T-helper 17 cell (primary cell): Measurements from ENCODE around the gene RBM20. TPM values are rescaled to one million over a fixed set of nuclear protein-coding genes. Genes with fewer than 3 reads are reported as not detected.
"Not testable (repeated sequence)": the region's sequence is repeated elsewhere in the genome, so short reads cannot be mapped to it uniquely, and the experiment has no call there.

Source experiments
- ATAC-seq: fragments of 150-1000 bp; cut with Tn5 transposase; 2 replicates; pipeline ENCODE4 v1.10.0; 2021; ENCODE audit warnings: mild to moderate bottlenecking, moderate library complexity
- DNase-seq, 3 donors: peaks; one replicate each; pipeline versions ENCODE4 v3.0.0 to v3.0.0-alpha.2; 2020 to 2021
- H3K9me3 ChIP-seq: one replicate; pipeline ENCODE4 v1.7.0; 2013; ENCODE audit warnings: low read length, mild to moderate bottlenecking; ENCODE audit not compliant: control insufficient read depth, poor library complexity, severe bottlenecking
- H3K27ac Mint-ChIP-seq: one replicate; pipeline ENCODE4 v1.8.0; 2022; ENCODE audit warnings: mild to moderate bottlenecking, moderate library complexity, mixed read lengths
- H3K27me3 Mint-ChIP-seq: one replicate; pipeline ENCODE4 v1.8.0; 2022; ENCODE audit warnings: mixed read lengths
- H3K36me3 Mint-ChIP-seq: one replicate; pipeline ENCODE4 v1.8.0; 2022; ENCODE audit warnings: low read depth, mixed read lengths
- H3K4me1 Mint-ChIP-seq: one replicate; pipeline ENCODE4 v1.8.0; 2022; ENCODE audit warnings: mild to moderate bottlenecking, mixed read lengths
- H3K4me3 Mint-ChIP-seq: one replicate; pipeline ENCODE4 v1.8.0; 2022; ENCODE audit warnings: mild to moderate bottlenecking, moderate library complexity, mixed read lengths
- total RNA-seq, 4 donors: library from RNA in 2 of 4; stranded (reverse) in 2 of 4; gene quantifications; one replicate each; pipeline ENCODE4 v1.2.3 and lab custom pipeline; 2022 to 2026

Gene RBM20
- total RNA-seq, 2 donors from 2014 or later = not detected

DNA sequence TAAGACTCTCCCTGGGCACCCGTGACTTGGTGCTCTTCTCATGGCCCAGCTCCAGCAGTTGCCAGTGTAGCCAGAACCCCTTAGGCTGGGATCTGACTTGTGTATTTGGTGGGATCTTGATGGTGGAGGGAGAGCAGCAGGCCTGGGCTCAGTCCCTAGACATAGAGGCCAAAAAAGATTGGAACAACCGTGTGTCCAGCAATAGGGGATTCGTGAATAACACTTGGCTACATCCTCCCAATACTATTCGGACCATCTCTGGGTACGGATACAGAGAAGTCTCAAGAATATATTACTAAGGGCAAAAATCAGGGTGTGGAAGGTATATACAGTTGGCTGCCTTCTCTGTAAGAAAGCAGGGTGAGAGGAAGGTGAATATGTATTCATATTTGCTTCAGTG lies 17.2 kb downstream of the RBM20 start:
- H3K9me3 ChIP-seq = no peaks in the 10 kb centered on the region
- H3K4me3 Mint-ChIP-seq = no peak overlapping the region
- peaks cover 2% of the 10 kb centered on the region for H3K36me3 Mint-ChIP-seq
- H3K27ac Mint-ChIP-seq = peak overlapping the region; percentile 11
- peaks cover 40% of the 10 kb centered on the region for H3K27me3 Mint-ChIP-seq
- H3K4me1 Mint-ChIP-seq = peaks cover 12% of the 10 kb centered on the region
- no peak for ATAC-seq
- DNase-seq = no peak

DNA sequence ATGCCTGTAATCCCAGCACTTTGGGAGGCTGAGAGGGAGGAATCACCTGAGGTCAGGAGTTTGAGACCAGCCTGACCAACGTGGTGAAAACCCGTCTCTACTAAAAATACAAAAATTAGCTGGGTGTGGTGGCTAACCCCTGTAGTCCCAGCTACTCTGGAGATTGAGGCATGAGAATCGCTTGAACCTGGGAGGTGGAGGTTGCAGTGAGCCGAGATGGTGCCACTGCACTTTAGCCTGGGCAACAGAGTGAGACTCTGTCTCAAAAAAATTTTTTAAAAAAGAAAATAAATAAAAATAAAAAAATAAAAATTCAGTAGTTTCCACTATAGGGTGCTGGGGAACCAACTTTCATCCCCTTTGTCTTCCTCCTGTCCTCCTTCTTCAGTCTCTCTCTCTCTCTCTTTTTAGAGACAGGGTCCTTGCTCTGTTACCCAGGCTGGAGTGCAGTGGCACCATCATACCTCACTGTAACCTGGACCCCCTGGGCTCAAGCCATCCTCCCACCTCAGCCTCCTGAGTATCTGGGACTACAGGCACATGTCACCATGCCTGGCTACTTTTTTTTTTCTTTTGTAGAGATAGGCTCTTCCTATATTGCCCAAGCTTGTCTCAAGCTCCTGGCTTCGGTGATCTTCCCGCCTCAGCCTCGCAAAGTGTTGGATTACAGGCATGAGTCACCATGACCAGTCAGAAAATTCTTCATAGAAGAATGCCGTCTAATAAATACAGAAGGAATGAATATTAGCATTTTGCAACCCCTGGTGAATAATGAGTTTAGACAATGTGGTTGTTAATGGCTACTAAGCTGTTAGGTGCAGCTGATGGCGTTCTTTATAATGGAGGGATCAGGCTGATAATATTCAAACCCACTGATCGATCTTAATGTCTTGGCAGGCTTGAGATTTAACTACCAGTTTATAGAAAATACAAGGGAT lies 20.6 kb downstream of the RBM20 start:
- peaks cover 11% of the 10 kb centered on the region for H3K4me1 Mint-ChIP-seq
- no peaks in the 10 kb centered on the region for H3K36me3 Mint-ChIP-seq
- no peak overlapping the region for H3K27ac Mint-ChIP-seq
- no peak for DNase-seq
- H3K27me3 Mint-ChIP-seq = peaks cover 47% of the 10 kb centered on the region
- H3K4me3 Mint-ChIP-seq = no peak overlapping the region
- no peak for ATAC-seq
- no peaks in the 10 kb centered on the region for H3K9me3 ChIP-seq

DNA sequence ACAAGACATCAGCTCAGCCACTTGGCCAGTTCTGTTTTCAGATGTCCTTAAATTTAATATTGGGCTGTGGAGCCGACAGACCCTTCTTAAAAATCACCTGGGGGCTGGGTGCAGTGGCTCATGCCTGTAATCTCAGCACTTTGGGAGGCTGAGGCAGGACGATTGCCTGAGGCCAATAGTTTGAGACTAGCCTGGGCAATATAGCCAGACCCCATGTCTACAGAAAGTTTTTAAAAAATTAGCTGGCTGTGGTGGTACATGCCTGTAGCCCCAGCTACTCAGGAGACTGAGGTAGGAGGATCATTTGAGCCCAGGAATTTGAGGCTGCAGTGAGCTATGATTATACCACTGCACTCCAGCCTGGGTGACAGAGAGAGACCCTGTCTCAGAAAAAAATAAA lies 22.1 kb downstream of the RBM20 start:
- H3K36me3 Mint-ChIP-seq, DNase-seq, H3K4me1 Mint-ChIP-seq, H3K4me3 Mint-ChIP-seq, H3K9me3 ChIP-seq, ATAC-seq: not testable (repeated sequence)
- Mint-ChIP-seq H3K27ac (peak overlapping the region; percentile 53), H3K27me3 (peaks cover 40% of the 10 kb centered on the region)

DNA sequence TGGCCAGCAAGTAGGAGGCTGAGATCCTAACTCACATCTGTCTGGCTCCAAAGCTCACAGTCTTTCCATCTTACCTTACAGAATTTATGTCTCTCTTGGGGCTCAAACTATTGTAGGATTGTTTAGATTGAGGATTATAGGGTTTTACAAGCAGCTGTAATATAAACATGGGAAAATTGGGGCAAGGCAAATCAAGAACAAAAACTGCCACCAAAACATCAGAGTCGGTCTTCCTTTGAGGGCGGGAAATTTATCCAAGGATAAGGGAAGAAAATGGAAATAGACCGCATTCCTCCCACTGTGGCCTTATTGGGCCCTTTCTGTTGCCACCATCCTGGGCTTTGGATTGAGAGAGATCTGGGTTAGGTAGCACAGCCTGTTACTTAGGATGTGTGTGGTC lies 22.5 kb downstream of the RBM20 start:
- H3K9me3 ChIP-seq = no peaks in the 10 kb centered on the region
- Mint-ChIP-seq H3K27ac (no peak overlapping the region), H3K27me3 (peaks cover 35% of the 10 kb centered on the region), H3K4me3 (no peak overlapping the region), H3K4me1 (peaks cover 6% of the 10 kb centered on the region), H3K36me3 (no peaks in the 10 kb centered on the region)
- no peak for DNase-seq
- ATAC-seq = no peak

DNA sequence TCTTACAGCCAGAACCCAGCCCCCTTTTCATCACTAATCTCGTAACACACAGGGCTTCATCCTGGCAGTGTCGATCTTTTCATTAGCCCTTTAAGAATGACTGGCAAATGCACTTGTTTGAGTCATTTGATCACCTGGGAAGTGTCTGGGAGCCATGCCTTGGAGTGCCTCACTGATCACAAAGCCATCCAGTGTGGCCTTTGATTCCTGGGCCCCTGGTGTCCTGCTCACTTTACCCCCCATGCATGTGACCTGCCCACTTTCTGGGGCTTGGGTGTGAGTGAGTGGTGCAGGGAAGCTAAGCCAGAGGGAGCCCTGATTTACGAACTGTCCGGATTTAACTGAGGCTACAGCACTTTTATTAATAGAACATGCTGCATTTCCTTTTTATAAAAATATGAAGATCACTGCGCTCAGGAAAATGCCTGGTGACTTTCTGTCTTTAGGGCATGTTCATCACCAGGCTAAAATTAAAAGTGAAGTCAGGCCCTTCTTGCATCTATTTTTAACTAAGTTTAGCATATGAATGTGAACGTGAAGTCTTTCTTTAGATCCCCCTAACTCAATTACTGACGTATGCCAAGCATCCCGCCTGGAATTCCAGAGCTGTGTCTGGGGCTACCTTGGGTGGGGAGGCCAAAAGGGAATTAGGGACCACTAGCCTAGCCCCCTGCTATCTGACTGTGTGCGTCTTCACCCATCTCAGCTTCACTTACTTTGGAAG lies 23.6 kb downstream of the RBM20 start:
- Mint-ChIP-seq H3K36me3 (no peaks in the 10 kb centered on the region), H3K4me1 (peaks cover 3% of the 10 kb centered on the region), H3K27me3 (peaks cover 29% of the 10 kb centered on the region), H3K4me3 (no peak overlapping the region), H3K27ac (no peak overlapping the region)
- DNase-seq (no peak), ATAC-seq (no peak)
- no peaks in the 10 kb centered on the region for H3K9me3 ChIP-seq

DNA sequence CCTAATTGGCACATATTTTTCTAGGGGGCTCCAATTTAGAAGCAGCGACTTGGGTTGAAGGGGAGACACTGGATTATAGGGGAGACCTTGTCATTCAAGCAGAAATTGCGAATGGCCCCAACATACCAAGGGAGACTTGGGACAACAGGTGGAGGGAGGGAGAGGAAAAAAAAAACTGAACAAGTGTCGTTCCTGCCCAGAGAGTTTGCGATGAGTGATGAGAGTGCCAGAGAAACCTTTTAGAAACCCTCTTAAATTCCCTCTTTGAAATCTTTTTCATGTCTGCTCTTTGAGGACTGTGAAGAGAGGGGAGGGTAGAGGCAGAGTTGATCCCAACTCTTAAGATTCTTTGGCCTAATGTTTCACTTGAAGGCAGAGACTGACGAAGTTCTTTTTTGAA lies 24.3 kb downstream of the RBM20 start:
- no peaks in the 10 kb centered on the region for H3K9me3 ChIP-seq
- Mint-ChIP-seq H3K36me3 (no peaks in the 10 kb centered on the region), H3K4me3 (no peak overlapping the region), H3K27me3 (peaks cover 29% of the 10 kb centered on the region), H3K27ac (no peak overlapping the region), H3K4me1 (peaks cover 3% of the 10 kb centered on the region)
- DNase-seq (no peak), ATAC-seq (no peak)

DNA sequence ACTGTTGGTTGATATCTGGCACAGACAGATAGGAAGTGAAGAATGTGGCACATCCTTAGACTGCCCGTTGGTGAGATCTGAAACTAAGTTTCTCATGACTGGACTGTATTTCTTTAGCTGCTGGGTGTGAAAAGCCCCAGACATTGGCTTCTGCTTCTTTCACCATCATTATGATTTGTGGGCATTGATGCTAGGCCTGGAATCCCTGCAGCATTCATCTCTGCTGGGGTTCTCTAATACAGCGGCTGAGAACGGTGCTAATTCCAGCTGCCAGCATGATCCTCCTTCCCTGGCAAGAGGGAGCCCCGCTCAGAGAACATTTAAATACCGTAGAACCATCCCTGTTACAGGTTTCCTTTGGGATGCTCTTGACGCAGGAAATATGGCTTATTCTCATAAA lies 26.2 kb downstream of the RBM20 start:
- peaks cover 24% of the 10 kb centered on the region for H3K27me3 Mint-ChIP-seq
- no peaks in the 10 kb centered on the region for H3K9me3 ChIP-seq
- DNase-seq (no peak), ATAC-seq (no peak)
- H3K27ac Mint-ChIP-seq = no peak overlapping the region
- no peaks in the 10 kb centered on the region for H3K36me3 Mint-ChIP-seq
- peaks cover 3% of the 10 kb centered on the region for H3K4me1 Mint-ChIP-seq
- no peak overlapping the region for H3K4me3 Mint-ChIP-seq

DNA sequence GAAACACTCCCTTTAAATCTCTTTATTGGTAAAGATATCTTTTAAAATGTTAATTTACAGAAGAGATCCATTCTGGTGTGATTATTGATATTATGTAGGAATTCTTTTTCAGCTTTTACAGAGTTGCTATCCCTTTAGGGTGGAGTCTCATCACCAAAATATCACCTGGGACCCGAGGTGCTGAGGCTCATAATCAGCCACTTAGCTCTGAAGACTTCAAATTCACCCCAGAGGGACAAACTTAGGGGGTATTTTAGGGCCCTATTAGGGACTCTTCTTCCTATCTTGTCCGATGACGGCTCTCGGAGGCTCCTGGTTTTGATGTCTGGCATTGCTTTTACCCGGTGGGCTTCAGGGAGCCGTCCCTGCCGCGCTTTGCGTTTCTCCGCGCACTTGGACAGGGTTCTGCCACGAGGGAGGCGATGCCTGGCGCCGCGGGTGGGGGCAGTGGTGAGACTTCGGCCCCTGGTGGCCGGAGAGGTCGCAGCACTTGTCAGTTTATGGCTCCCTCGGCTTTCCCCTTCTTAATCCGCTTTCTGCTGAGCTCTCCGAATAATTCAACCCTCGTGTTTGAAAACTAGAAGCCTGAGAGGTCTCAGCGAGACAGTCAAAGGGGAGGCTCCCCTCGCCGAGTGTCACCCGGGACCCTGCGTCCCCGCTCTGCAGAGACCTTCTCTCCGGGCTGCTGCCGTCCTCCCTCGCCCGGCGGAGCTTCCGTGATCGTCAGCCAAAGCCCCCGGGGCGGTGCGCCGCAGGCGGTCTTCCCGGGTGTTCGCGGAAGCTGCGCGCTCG lies 27.8 kb downstream of the RBM20 start:
- no peaks in the 10 kb centered on the region for H3K9me3 ChIP-seq
- DNase-seq = peak; percentile 24 to 57 (median 46)
- peaks cover 19% of the 10 kb centered on the region for H3K27me3 Mint-ChIP-seq
- no peaks in the 10 kb centered on the region for H3K36me3 Mint-ChIP-seq
- H3K4me3 Mint-ChIP-seq = peak overlapping the region; percentile 89
- H3K27ac Mint-ChIP-seq = peak overlapping the region; percentile 85
- peaks cover 3% of the 10 kb centered on the region for H3K4me1 Mint-ChIP-seq
- ATAC-seq = peak; percentile 97

DNA sequence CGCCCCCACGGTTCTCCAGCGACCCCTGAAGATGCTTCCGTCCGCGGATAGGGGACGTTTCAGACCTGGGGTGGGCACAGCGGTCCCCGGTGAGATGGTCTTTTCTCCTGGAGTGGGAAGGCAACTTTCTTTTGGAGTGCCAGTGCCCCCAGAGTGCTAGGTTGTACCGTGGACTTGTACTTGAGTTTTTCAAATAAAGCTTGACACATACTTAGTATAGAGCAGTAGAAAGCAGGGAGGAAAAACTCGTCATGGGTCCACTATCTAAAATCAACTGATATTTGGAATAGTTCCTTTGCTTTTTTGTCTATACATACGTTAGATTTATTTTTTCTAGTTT lies 28.4 kb downstream of the RBM20 start:
- peak; percentile 36 for ATAC-seq
- Mint-ChIP-seq H3K27me3 (peaks cover 13% of the 10 kb centered on the region), H3K36me3 (no peaks in the 10 kb centered on the region), H3K27ac (peak overlapping the region; percentile 85), H3K4me1 (peaks cover 3% of the 10 kb centered on the region), H3K4me3 (peak overlapping the region; percentile 89)
- no peak for DNase-seq
- no peaks in the 10 kb centered on the region for H3K9me3 ChIP-seq

DNA sequence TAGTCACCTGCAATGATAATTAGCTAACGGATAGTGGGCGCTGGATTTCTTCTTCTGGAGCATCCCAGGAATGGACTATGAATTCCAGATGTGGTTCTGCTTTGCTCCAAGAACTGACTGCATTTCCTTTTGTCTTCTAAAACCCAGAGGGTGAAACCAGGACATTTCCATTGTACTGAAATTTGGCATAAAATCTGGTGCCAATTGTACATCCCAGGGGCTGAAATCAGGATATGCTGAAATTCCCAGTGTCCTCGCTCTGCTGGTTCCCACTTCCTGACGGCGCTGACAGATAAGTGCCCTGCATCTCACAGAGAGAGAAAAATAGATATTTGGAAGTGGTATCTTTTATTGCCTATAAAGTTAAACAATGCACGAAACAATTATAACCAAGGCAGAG lies 31.9 kb downstream of the RBM20 start:
- H3K4me3 Mint-ChIP-seq = no peak overlapping the region
- peaks cover 5% of the 10 kb centered on the region for H3K4me1 Mint-ChIP-seq
- peaks cover 3% of the 10 kb centered on the region for H3K36me3 Mint-ChIP-seq
- no peaks in the 10 kb centered on the region for H3K9me3 ChIP-seq
- no peak overlapping the region for H3K27ac Mint-ChIP-seq
- peaks cover 3% of the 10 kb centered on the region for H3K27me3 Mint-ChIP-seq
- DNase-seq = no peak
- ATAC-seq = no peak

DNA sequence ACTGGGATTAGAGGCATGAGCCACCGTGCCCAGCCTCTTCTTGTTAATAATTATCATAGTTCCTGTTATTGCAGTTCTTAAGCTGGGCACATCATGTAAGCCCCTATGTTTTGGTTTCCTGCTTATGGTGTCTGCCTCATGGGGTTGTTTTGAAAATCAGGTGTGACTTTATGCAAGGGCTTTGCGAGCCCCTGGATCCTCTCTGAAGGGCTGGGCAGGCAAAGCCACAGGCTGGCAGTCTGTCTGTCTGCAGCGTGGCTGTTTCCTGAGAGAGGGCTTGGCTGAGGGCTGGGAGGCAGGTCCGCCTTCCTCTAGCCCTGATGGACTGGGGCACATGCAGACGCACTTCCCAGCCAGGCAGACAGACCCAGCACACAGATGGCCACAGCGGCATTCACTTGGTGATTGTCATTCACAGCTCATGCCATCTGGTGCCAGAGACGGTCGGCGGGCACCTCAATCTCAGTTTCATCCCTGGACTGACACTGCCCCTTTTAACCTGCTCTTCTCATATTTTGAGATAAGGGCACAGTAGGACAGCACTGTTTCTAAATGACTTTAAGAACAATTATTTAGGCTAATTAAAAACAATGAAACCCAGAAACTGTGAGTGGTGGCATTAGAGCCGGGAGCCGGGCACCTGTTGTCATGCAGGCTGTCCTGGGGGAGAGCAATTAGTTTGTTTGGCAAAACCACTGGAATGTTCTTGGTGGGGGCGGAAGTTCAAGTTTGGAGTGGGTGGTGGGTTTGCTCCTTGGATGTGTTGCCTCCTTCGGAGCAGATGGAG lies 35.5 kb downstream of the RBM20 start:
- ATAC-seq (no peak), DNase-seq (no peak)
- peaks cover 32% of the 10 kb centered on the region for H3K27me3 Mint-ChIP-seq
- peaks cover 3% of the 10 kb centered on the region for H3K4me1 Mint-ChIP-seq
- no peaks in the 10 kb centered on the region for H3K9me3 ChIP-seq
- no peak overlapping the region for H3K27ac Mint-ChIP-seq
- H3K4me3 Mint-ChIP-seq = no peak overlapping the region
- peaks cover 3% of the 10 kb centered on the region for H3K36me3 Mint-ChIP-seq

DNA sequence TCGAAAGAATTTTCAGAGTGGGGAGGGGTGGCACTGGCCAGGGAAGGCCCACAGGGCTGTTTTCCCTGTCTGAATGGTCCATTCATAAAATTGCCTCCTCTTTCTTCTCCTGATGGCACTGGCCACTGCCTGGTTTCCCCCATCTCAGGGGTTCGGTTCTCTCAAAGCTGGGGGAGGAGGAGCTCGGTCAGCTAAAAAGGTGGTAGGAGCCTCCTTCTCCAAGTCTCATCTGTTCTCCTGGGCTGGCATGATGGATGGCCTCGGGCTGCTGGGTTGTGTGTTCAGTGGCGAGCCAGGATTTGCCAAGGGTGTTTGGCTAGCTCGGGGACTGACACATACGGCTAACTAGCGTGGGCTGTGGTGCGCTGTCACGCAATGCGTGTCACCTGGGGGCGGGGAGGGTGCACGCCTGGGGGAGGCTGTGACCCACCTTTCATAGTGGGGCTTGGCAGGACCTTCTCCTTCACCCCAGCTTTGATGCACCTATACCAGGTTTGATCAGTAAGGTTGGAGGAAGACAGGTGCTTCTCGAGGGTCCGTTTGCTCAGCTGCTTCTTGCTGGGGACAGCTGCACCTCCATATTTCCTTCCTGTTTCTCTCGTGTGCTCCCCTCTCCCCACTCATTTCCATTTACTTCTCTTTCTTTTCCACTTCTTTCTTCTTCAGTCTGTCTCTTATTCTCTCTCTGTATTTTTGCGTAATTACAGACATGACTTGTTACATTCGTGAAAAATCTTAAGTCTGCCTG lies 36.3 kb downstream of the RBM20 start:
- no peak overlapping the region for H3K4me3 Mint-ChIP-seq
- no peak overlapping the region for H3K27ac Mint-ChIP-seq
- H3K27me3 Mint-ChIP-seq = peaks cover 39% of the 10 kb centered on the region
- ATAC-seq = no peak
- no peaks in the 10 kb centered on the region for H3K9me3 ChIP-seq
- H3K4me1 Mint-ChIP-seq = peaks cover 3% of the 10 kb centered on the region
- no peak for DNase-seq
- H3K36me3 Mint-ChIP-seq = peaks cover 5% of the 10 kb centered on the region
